GM23248 (cell line): ENCODE results near the gene TPGS1. TPM values are rescaled to one million over a fixed set of nuclear protein-coding genes. Genes with fewer than 3 reads are reported as not detected.

Experiments
- DNase-seq: peaks from one replicate; pipeline ENCODE4 v3.0.0-alpha.2; 2015
- H2AFZ ChIP-seq: fragments of 200-600 bp; sonication (generic); 2 replicates; pipeline ENCODE4 v1.6.1; 2016; ENCODE audit warnings: antibody characterized with exemption
- H3F3A ChIP-seq: fragments of 200-600 bp; sonication (generic); 2 replicates; pipeline ENCODE4 v1.6.1; 2016; ENCODE audit warnings: mild to moderate bottlenecking, antibody characterized with exemption, mixed run types; ENCODE audit not compliant: insufficient read depth
- H3K27ac ChIP-seq: fragments of 200-600 bp; sonication (generic); 2 replicates; pipeline ENCODE4 v1.5.1; 2016; ENCODE audit warnings: mild to moderate bottlenecking
- H3K27me3 ChIP-seq: fragments of 200-600 bp; sonication (generic); replicated peaks from 2 replicates; pipeline ENCODE4 v1.6.1; 2016; ENCODE audit warnings: mild to moderate bottlenecking; ENCODE audit not compliant: insufficient read depth
- H3K36me3 ChIP-seq: fragments of 200-600 bp; sonication (generic); 2 replicates; pipeline ENCODE4 v1.6.1; 2016; ENCODE audit warnings: low read depth, mild to moderate bottlenecking
- H3K4me1 ChIP-seq: fragments of 200-600 bp; sonication (generic); 2 replicates; pipeline ENCODE4 v1.6.1; 2016; ENCODE audit warnings: mild to moderate bottlenecking; ENCODE audit not compliant: insufficient read depth
- H3K4me2 ChIP-seq: fragments of 200-600 bp; sonication (generic); one replicate; pipeline ENCODE4 v1.6.1; 2016; ENCODE audit warnings: mild to moderate bottlenecking; ENCODE audit not compliant: unreplicated experiment
- H3K4me3 ChIP-seq: fragments of 200-600 bp; sonication (generic); 2 replicates; pipeline ENCODE4 v1.5.1; 2016; ENCODE audit warnings: mild to moderate bottlenecking
- H3K79me2 ChIP-seq: fragments of 200-600 bp; sonication (generic); 2 replicates; pipeline ENCODE4 v1.6.1; 2016; ENCODE audit warnings: mild to moderate bottlenecking; ENCODE audit not compliant: insufficient read depth
- H3K9ac ChIP-seq: fragments of 200-600 bp; sonication (generic); 2 replicates; pipeline ENCODE4 v1.6.1; 2016; ENCODE audit warnings: mild to moderate bottlenecking
- H3K9me2 ChIP-seq: fragments of 200-600 bp; sonication (generic); 2 replicates; pipeline ENCODE4 v1.6.1; 2016; ENCODE audit warnings: mixed run types, mild to moderate bottlenecking, moderate library complexity; ENCODE audit not compliant: insufficient read depth
- H3K9me3 ChIP-seq: fragments of 200-600 bp; sonication (generic); one replicate; pipeline ENCODE4 v1.6.1; 2017; ENCODE audit warnings: low read depth
- H4K20me1 ChIP-seq: fragments of 200-600 bp; sonication (generic); 2 replicates; pipeline ENCODE4 v1.6.0; 2016; ENCODE audit not compliant: insufficient read depth
- EZH2 ChIP-seq: fragments of 200-600 bp; sonication (generic); IDR thresholded peaks from 2 replicates; pipeline ENCODE4 v1.6.1; 2018; ENCODE audit warnings: antibody characterized with exemption, mild to moderate bottlenecking; ENCODE audit not compliant: insufficient read depth, poor library complexity, severe bottlenecking
- EZH2phosphoT487 ChIP-seq: fragments of 200-600 bp; sonication (generic); IDR thresholded peaks from 2 replicates; pipeline ENCODE4 v1.6.1; 2018; ENCODE audit warnings: antibody characterized with exemption, moderate library complexity, mild to moderate bottlenecking, low read depth; ENCODE audit not compliant: insufficient read depth
- WGBS, 2 experiments: methylation state at CpG; one replicate each; pipeline ENCODE4 v1.1.6; 2015 to 2017; ENCODE audit warnings: low lambda C conversion rate in 2 of 2, low coverage in 1 of 2; ENCODE audit errors: missing lambda C conversion rate in 2 of 2; 5-methylcytosine and 5-hydroxymethylcytosine counted together
- in situ Hi-C: fragments of 300-500 bp; cut with MboI; formaldehyde crosslinking; loops from 2 replicates; pipeline ENCODE4 v1.15.0; 2020
- polyA plus RNA-seq: library from polyadenylated mRNA; unstranded; fragments of >200 nt; fragmentation: Nextera tagmentation; extraction: Ambion mirVana; gene quantifications from 2 replicates; pipeline ENCODE4 v1.2.1, GENCODE V29; 2016
- total RNA-seq: library from RNA; depleted of rRNA; stranded (reverse); fragments of >200 nt; shearing (Covaris generic); gene quantifications from 2 replicates; pipeline ENCODE4 v1.2.3, GENCODE V29; 2014

TPGS1 gene
- total and polyA plus RNA-seq, 2 experiments from 2014 or later: 22.0 to 60.5 TPM

GRCh38 chr19:474126-475078, 32.9 kb upstream of the TPGS1 start:
- in situ Hi-C loops: no loop called here
- H3K4me2 ChIP-seq: no peak overlapping the region
- no peak for DNase-seq
- no peaks in the 10 kb centered on the region for H3K4me1 ChIP-seq
- no peaks in the 10 kb centered on the region for H3K27me3 ChIP-seq
- H3K9ac ChIP-seq: no peak overlapping the region
- WGBS, 2 experiments: 76 to 82% methylated on average over 46 to 56 of the region's 57 CpGs
- H3K36me3 ChIP-seq: no peaks in the 10 kb centered on the region
- H3K4me3 ChIP-seq: no peak overlapping the region
- H2AFZ ChIP-seq: no peak overlapping the region
- no peaks in the 10 kb centered on the region for H3K9me2 ChIP-seq
- no peak overlapping the region for H3K27ac ChIP-seq
- H3F3A ChIP-seq: no peaks in the 10 kb centered on the region
- TF ChIP-seq EZH2phosphoT487 (no peak), EZH2 (no peak)
- H3K79me2 ChIP-seq: no peaks in the 10 kb centered on the region
- no peaks in the 10 kb centered on the region for H4K20me1 ChIP-seq
- H3K9me3 ChIP-seq: no peaks in the 10 kb centered on the region

DNA sequence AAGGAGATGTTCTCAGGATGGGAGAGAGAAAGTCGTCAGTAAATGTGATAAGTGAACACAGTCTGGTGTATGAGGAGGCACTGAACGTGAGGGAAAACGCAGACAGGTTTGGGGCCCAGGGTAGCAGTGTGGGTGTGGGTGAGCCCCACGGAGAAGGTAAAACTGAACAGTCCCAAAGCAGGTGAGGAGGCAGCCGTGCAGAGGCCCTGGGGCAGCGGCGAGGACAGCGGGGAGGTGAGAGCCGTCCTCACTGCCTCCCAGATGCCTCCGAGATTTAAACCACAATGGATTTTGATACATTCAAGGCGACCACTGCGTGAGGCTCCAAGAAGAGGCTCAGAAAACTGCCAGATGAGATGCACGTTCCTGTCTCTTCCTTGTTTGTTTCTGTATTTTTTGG, 31.9 kb upstream of the TPGS1 start:
- Histone ChIP-seq H2AFZ (no peak overlapping the region), H3K9me3 (no peaks in the 10 kb centered on the region), H4K20me1 (no peaks in the 10 kb centered on the region), H3K4me3 (no peak overlapping the region), H3K4me2 (no peak overlapping the region), H3K36me3 (no peaks in the 10 kb centered on the region), H3K9me2 (no peaks in the 10 kb centered on the region), H3K27me3 (no peaks in the 10 kb centered on the region), H3K79me2 (no peaks in the 10 kb centered on the region), H3F3A (peaks cover 3% of the 10 kb centered on the region), H3K9ac (no peak overlapping the region), H3K4me1 (no peaks in the 10 kb centered on the region), H3K27ac (no peak overlapping the region)
- no peak for TF ChIP-seq EZH2
- TF ChIP-seq EZH2phosphoT487: no peak
- no peak for DNase-seq
- in situ Hi-C loops: no loop called here
- 66% methylated on average over 13 of the region's 13 CpGs for WGBS, 2 experiments

- no peaks in the 10 kb centered on the region for H3K36me3 ChIP-seq
- no peak overlapping the region for H3K4me3 ChIP-seq
- no peak for TF ChIP-seq EZH2phosphoT487
- TF ChIP-seq EZH2: no peak
- peaks cover 18% of the 10 kb centered on the region for H3F3A ChIP-seq
- H3K9me3 ChIP-seq: no peaks in the 10 kb centered on the region
- H3K27ac ChIP-seq: no peak overlapping the region
- in situ Hi-C loops: no loop called here
- no peak for DNase-seq
- H3K4me2 ChIP-seq: no peak overlapping the region
- no peak overlapping the region for H3K9ac ChIP-seq
- 56 to 57% methylated on average over 26 of the region's 26 CpGs for WGBS, 2 experiments
- H3K9me2 ChIP-seq: no peaks in the 10 kb centered on the region; the same call in 1 of the 2 replicates
- H4K20me1 ChIP-seq: no peaks in the 10 kb centered on the region
- H3K79me2 ChIP-seq: no peaks in the 10 kb centered on the region
- H3K4me1 ChIP-seq: no peaks in the 10 kb centered on the region
- H3K27me3 ChIP-seq: no peaks in the 10 kb centered on the region
- no peak overlapping the region for H2AFZ ChIP-seq
These were observed 28.9 kb upstream of the TPGS1 start for GRCh38 chr19:478236-478903.

DNA sequence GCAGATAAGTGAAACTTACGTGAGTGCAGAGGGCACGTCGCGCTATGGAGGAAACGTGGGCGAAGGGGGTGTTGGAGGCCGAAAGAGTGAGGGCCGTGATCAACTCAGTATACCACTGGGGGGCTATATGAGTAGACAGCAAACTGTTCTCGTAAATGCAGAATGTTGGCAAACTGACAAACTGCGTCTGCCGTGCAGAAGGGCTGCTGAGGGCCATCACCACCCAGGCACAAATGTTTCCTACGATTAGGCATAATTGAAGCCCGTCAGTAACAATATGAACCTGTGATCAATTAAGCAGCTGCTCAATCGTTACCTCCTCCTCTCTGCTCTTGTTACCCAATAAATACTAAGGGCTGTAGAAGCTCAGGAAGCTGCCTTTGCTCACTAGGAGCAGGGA, 28.3 kb upstream of the TPGS1 start:
- no peak for DNase-seq
- Histone ChIP-seq H3K4me3 (no peak overlapping the region), H3K27me3 (no peaks in the 10 kb centered on the region), H4K20me1 (no peaks in the 10 kb centered on the region), H2AFZ (no peak overlapping the region), H3K9ac (no peak overlapping the region), H3K9me2 (no peaks in the 10 kb centered on the region; the same call in 1 of the 2 replicates), H3F3A (peaks cover 18% of the 10 kb centered on the region), H3K36me3 (no peaks in the 10 kb centered on the region), H3K4me2 (no peak overlapping the region), H3K79me2 (no peaks in the 10 kb centered on the region), H3K9me3 (no peaks in the 10 kb centered on the region), H3K27ac (no peak overlapping the region), H3K4me1 (no peaks in the 10 kb centered on the region)
- in situ Hi-C loops: no loop called here
- no peak for TF ChIP-seq EZH2phosphoT487
- no peak for TF ChIP-seq EZH2
- 35 to 43% methylated on average over 14 of the region's 14 CpGs for WGBS, 2 experiments
